Activated CD8-positive, alpha-beta T cell treated with anti-CD3 and anti-CD28 coated beads for 36 hours (primary cell): ENCODE measurements around the gene SLIT3. TPM values are rescaled to one million over a fixed set of nuclear protein-coding genes. Genes with fewer than 3 reads are reported as not detected.

Experiments
- ATAC-seq: fragments of 200-7000 bp; cut with Tn5 transposase; one replicate; pipeline ENCODE4 v1.10.0; 2021; ENCODE audit warnings: mild to moderate bottlenecking, moderate library complexity
- CTCF ChIA-PET: fragments of 350-600 bp; sonication (Branson Sonifier 250); formaldehyde crosslinking; loops from one replicate; lab custom pipeline; 2021; ENCODE audit warnings: antibody characterized with exemption; lab: Charles Lee
- POLR2A ChIA-PET: fragments of 350-600 bp; sonication (Branson Sonifier 250); formaldehyde crosslinking; loops from one replicate; lab custom pipeline; 2021; ENCODE audit warnings: antibody characterized with exemption; lab: Charles Lee
- DNase-seq: peaks from one replicate; pipeline ENCODE4 v3.0.0-alpha.2; 2020
- H3K27ac Mint-ChIP-seq: one replicate; pipeline ENCODE4 v1.8.0; 2021; ENCODE audit warnings: mild to moderate bottlenecking, mixed read lengths
- H3K27me3 Mint-ChIP-seq: one replicate; pipeline ENCODE4 v1.8.0; 2021; ENCODE audit warnings: mixed read lengths
- H3K36me3 Mint-ChIP-seq: one replicate; pipeline ENCODE4 v1.8.0; 2021; ENCODE audit warnings: low read depth, mixed read lengths
- H3K4me1 Mint-ChIP-seq: one replicate; pipeline ENCODE4 v1.8.0; 2021; ENCODE audit warnings: low read depth, mixed read lengths
- H3K4me3 Mint-ChIP-seq: one replicate; pipeline ENCODE4 v1.8.0; 2021; ENCODE audit warnings: mild to moderate bottlenecking, moderate library complexity, mixed read lengths
- H3K9me3 Mint-ChIP-seq: one replicate; pipeline ENCODE4 v1.8.0; 2021; ENCODE audit warnings: mixed read lengths
- intact Hi-C: fragments of 100-400 bp; cut with micrococcal nuclease; formaldehyde crosslinking; loops from one replicate; pipeline ENCODE4 v1.10.0; 2022
- total RNA-seq, 2 experiments: library from RNA; stranded (reverse); gene quantifications; one replicate each; pipeline ENCODE4 v1.2.3, GENCODE V29; 2021
- TF ChIP-seq, protein P1 (sequence below): fragments of 200-600 bp; IDR thresholded peaks from one replicate; pipeline ENCODE4 v1.8.0; 2022; ENCODE audit warnings: antibody characterized with exemption, mild to moderate bottlenecking

The SLIT3 gene
- total RNA-seq, 2 experiments from 2014 or later: 0.69 to 0.74 TPM

DNA sequence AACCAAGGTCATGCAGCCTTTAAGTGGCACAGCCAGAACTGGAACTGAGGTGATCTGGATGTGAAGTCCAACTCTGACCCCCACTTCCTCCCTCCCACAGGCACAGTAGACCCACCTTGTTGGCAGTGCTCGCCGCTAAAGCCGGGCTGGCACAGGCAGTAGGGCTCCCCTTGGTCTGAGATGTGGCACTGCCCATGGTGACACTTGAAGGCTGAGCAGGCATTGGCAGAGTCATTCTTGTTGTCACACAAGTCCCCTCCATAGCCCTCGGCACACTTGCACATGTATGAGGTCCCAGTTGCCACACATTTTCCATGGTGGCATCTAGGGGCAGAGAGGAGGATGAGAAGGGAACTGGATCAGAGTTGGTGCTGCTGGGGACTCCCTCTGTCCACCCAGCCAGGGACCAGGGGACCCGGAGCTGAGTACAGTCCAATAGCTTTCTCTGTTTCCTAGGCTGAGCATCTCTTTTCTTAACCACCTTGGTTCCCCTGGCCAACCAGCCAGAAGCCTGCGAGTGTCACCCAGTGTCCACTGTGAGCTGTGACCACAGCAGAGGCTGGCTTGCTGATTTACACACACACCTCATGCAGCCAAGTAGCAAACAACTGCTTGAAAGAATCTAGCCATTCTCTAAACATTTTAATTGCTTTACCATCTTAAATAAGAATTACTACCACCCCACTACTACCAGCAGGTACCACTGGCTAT lies 631.1 kb downstream of the SLIT3 start:
- no peak for ATAC-seq
- no peak overlapping the region for H3K27ac Mint-ChIP-seq

DNA sequence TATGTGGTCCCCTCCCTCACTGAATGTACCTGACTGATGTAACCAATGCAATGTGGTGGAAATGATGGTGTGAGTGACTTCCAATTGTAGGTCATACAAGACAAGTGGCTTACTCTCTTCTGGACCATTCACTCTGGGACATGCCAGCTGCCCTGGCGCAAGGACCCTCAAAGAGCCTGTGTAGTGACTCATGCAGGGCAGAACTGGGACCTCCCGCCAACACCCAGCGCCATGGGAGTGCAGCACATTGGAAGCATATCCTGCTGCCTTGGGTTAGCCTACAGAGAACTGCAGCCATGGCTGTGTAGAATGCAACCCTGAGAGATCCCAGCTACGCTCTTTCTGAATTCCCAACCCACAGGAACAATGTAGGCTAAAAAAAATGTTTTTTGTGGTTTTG lies 631.8 kb downstream of the SLIT3 start:
- intact Hi-C loops: no loop called here
- ChIA-PET CTCF (no interaction called here), POLR2A (no interaction called here)
- DNase-seq (no peak), ATAC-seq (no peak)
- Mint-ChIP-seq H3K4me1 (no peaks in the 10 kb centered on the region), H3K36me3 (no peaks in the 10 kb centered on the region), H3K4me3 (no peak overlapping the region), H3K9me3 (no peaks in the 10 kb centered on the region), H3K27ac (no peak overlapping the region), H3K27me3 (no peaks in the 10 kb centered on the region)
- TF ChIP-seq, protein P1, sequence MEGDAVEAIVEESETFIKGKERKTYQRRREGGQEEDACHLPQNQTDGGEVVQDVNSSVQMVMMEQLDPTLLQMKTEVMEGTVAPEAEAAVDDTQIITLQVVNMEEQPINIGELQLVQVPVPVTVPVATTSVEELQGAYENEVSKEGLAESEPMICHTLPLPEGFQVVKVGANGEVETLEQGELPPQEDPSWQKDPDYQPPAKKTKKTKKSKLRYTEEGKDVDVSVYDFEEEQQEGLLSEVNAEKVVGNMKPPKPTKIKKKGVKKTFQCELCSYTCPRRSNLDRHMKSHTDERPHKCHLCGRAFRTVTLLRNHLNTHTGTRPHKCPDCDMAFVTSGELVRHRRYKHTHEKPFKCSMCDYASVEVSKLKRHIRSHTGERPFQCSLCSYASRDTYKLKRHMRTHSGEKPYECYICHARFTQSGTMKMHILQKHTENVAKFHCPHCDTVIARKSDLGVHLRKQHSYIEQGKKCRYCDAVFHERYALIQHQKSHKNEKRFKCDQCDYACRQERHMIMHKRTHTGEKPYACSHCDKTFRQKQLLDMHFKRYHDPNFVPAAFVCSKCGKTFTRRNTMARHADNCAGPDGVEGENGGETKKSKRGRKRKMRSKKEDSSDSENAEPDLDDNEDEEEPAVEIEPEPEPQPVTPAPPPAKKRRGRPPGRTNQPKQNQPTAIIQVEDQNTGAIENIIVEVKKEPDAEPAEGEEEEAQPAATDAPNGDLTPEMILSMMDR: no peak

More for the DNA sequence above, 631.1 kb downstream of the SLIT3 start:
- Mint-ChIP-seq H3K9me3 (no peaks in the 10 kb centered on the region), H3K27me3 (no peaks in the 10 kb centered on the region), H3K36me3 (no peaks in the 10 kb centered on the region), H3K4me1 (no peaks in the 10 kb centered on the region), H3K4me3 (no peak overlapping the region)
- ChIA-PET POLR2A (no interaction called here), CTCF (interaction anchor here (0.6 kb wide), 1 partner anchor 83 kb away, joined by 3 read pairs; no protein-coding TSS in a partner anchor)
- intact Hi-C loops: loop anchor here (10.0 kb wide), 1 partner anchor 635 kb away; the partner anchor contains the start of gene SLIT3
- TF ChIP-seq, protein P1: no peak
- no peak for DNase-seq

DNA sequence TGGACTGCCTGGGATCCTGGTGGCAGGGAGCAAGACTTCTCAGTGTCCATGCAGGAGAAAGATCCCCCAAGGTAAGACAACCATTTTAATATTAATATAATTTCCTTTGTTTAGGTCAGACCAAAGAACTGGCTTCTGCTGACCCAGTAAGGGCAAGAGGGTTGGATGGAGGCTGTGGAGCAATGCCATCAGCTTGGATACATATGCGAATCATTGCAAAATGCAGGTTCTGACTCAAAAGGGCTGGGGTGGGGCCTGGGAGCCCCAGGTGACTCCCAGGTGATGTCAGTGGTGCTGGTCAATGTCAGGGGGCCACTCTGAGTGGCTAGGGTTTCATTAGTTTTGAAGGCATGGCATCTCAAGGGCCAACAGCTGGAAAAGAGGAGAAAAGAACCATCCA lies 632.9 kb downstream of the SLIT3 start:
- CTCF ChIA-PET: no interaction called here
- POLR2A ChIA-PET: no interaction called here
- intact Hi-C loops: no loop called here
- no peaks in the 10 kb centered on the region for H3K27me3 Mint-ChIP-seq
- DNase-seq (no peak), ATAC-seq (no peak)
- TF ChIP-seq, protein P1: no peak
- H3K36me3 Mint-ChIP-seq: no peaks in the 10 kb centered on the region
- no peak overlapping the region for H3K4me3 Mint-ChIP-seq
- H3K27ac Mint-ChIP-seq: no peak overlapping the region
- no peaks in the 10 kb centered on the region for H3K4me1 Mint-ChIP-seq
- H3K9me3 Mint-ChIP-seq: no peaks in the 10 kb centered on the region

DNA sequence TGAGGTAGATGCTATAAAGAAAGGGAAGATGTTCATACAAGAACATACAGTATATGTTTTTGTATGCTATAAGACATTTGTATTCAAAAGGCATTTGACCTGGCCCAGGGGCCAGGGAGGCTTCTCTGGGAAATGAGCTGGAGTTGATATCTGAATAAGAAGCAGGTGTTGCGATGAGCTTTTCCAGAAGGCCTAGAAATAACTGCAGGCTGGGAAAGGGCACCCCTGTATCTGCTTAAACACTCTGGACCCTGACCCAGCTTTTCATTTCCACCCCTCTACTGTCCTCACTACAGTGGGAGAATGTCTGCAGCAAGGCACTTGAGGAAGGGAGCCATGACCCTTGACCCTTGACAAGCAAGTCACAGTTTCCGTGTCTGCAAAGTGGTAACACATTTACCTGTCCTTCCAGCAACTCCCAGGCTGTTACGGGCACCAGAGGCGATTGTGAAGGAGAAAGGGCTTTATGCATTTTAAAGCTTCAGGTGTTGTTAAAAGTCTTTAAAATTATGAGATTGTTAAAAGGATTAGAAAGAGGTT lies 633.6 kb downstream of the SLIT3 start:
- H3K9me3 Mint-ChIP-seq: no peaks in the 10 kb centered on the region
- intact Hi-C loops: no loop called here
- no peak overlapping the region for H3K27ac Mint-ChIP-seq
- ATAC-seq (no peak), DNase-seq (no peak)
- POLR2A ChIA-PET: no interaction called here
- H3K4me1 Mint-ChIP-seq: no peaks in the 10 kb centered on the region
- CTCF ChIA-PET: no interaction called here
- peaks cover 3% of the 10 kb centered on the region for H3K27me3 Mint-ChIP-seq
- no peak overlapping the region for H3K4me3 Mint-ChIP-seq
- TF ChIP-seq, protein P1: no peak
- no peaks in the 10 kb centered on the region for H3K36me3 Mint-ChIP-seq

DNA sequence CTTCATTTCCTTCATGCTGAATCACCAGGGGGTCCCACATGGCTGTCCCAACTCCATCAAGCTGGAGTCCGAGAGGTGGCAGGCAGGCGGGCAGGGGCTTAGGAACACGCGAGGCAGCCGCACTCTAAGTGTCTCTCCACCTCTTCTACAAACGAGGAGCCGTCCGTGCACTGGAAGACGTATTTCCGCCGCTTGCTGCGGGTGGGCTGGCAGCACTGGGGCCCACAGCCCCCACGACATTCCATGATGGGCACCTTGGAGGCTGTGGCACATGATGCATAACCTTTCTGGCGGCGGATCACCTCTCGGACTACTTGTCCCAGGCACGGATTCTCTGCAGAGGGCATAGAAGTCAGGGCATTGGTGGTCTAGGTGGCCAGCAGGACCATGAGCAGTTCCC lies 634.6 kb downstream of the SLIT3 start:
- Mint-ChIP-seq H3K27ac (no peak overlapping the region), H3K9me3 (no peaks in the 10 kb centered on the region), H3K36me3 (no peaks in the 10 kb centered on the region), H3K4me3 (no peak overlapping the region), H3K4me1 (no peaks in the 10 kb centered on the region), H3K27me3 (peaks cover 3% of the 10 kb centered on the region)
- intact Hi-C loops: no loop called here
- POLR2A ChIA-PET: no interaction called here
- ATAC-seq: no peak
- TF ChIP-seq, protein P1: no peak
- DNase-seq: no peak
- CTCF ChIA-PET: interaction anchor here (1.1 kb wide), 1 partner anchor 13 kb away, joined by 3 read pairs; no protein-coding TSS in a partner anchor
